GM19395 (cell line): ENCODE data around the gene EFCAB11.
A peak's percentile ranks its signal among the peaks of the same experiment; 100 is the strongest.
"Not testable (repeated sequence)": the region's sequence is repeated elsewhere in the genome, so short reads cannot be mapped to it uniquely, and the experiment has no call there.

Experiments used
- ATAC-seq: cut with Tn5 transposase; IDR thresholded peaks from one replicate; pipeline ENCODE4 v1.9.1; 2021; ENCODE audit warnings: mild to moderate bottlenecking, moderate library complexity; ENCODE audit not compliant: unreplicated experiment

The EFCAB11 gene

DNA sequence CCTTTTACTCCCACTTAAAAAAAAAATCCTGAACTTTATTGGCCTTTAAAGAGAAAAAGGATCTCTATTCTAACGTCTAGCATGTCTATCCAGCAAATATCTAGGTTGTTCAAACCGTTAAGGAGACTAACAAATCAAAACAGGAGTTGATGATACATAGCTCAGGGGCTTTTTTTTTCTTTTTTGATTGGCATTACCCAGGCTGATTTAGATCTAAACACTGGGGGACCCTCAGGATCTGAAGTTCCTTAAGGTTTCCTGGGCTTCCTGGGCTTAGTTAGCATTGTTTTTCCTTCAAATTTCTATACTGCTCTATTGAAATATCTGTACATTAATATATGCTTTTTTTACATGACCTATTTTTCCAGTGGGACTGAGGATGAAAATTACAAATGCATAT, 42.3 kb downstream of the EFCAB11 start:
- ATAC-seq, result no peak

DNA sequence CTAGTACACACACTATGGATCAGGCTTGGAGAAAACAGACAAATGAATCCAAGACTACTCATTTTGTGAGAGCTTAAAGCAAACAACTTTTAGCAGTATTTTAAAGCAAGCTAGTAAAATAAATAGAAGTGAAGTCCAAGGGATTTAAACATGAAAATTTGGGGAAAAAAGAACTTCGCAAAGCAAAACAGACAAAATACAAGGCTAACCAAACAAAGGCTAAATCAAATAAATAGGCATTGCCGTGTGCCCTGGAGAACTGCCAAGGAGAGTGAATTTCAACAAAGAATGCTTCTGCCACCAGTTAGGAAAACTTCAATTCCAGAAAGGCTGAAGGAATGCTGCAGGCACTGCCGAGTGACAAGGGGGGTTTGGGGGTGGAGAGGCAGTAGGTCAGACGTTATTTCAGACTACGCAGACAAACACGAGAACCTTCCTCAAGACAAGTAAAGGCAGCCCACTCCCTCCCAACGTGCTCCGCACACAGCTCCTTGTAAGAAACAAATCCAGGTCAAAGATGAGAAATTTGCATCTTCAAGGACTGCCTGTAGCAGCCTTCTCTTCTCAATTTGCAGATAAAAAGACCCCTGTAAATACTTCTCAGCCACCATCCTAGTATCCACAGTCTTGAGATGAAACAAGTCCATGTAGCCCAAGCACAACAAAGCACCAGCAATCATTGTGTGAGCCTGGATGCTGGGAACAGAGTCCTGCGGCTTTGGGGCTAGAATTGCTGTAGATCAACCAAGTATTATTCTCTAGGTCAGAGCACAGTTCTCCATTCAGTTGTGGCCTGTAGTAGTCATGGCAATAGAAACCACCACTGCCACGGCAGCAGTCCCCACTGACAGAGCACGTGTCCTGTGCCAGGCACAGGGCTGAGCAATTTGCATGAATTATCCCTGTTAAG, 43.3 kb downstream of the EFCAB11 start:
- ATAC-seq, result no peak

DNA sequence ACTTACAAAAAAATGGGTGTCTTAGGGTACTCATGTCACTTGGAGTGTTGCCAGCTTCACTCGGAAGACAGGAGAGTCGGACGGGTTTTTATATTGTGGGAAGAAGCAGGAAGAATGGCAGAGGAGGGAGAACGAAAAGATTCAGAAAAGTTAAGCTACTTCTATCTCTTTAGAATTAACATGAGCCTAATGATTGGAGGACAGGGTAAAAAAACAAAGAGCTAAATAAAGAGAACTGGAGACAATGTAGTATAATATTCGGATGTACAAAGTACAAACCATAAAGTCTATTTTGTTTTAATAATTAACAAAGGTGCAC, 43.9 kb downstream of the EFCAB11 start:
- ATAC-seq, result no peak

GRCh38 chr14:89909586-89909985, 44.9 kb downstream of the EFCAB11 start:
- ATAC-seq, result no peak

DNA sequence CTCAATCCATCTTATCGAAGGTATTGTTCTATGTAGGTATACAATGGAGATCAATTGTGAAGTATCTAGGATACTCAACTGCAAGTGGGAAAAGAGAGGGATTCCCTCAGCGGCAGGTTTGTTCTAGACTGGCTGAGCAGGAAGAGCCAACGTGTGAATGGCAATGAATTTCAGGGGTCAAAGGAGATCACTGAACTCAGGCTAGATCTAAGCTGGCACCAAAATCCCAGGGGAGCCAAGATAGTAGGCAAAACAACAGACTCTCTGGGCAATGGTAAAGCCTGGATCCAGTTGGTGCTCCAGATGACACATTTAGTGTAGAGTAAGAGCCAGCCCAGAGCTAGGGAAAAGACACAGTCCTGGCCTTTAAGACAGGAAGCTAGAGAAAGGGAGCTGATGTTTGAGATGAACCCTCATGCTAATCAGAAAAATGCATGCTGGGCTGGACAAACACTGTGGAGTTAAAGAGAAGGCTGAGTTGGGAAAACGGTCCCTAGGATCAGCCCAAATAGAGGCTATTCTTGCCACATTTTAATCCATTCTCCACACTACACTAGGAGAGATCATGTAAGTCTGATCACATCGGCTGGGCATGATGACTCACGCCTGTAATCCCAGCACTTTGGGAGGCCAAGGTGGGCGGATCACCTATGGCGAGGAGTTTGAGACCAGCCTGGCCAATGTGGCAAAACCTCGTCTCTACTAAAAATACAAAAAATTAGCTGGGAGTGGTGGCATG, 45.6 kb downstream of the EFCAB11 start:
- ATAC-seq, result no peak

- no peak for ATAC-seq
Observed at GRCh38 chr14:89907655-89908054, 46.9 kb downstream of the EFCAB11 start.

- ATAC-seq, result no peak
Observed at GRCh38 chr14:89906000-89906399, 48.5 kb downstream of the EFCAB11 start.

DNA sequence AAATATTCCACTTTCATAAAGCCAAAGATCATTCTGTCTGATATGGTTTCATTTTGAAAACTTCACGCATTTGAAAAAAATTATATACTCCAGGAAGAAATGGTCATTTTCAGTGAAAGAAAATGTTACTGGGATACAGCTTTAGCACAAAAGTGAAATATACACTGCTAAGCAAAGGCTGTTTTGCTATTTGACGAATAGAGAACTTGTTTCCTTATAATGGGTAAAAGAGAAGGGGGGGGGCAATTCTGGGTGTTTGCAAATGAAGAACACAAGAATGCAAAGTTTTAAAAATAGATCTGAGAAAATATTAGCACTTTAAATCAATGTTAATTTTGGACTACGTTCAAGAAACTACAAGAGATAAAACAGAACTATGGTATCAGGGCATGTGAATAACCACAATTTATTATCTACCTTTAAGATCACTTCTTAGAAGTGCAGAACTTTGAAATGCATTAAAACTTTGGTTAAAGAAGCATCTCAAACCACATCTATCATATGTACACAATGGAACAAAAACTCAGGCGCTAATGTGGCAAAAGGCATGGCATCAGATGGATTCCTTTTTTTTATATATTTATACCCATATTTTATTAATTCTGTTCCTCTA, 51.1 kb downstream of the EFCAB11 start:
- ATAC-seq, result no peak

DNA sequence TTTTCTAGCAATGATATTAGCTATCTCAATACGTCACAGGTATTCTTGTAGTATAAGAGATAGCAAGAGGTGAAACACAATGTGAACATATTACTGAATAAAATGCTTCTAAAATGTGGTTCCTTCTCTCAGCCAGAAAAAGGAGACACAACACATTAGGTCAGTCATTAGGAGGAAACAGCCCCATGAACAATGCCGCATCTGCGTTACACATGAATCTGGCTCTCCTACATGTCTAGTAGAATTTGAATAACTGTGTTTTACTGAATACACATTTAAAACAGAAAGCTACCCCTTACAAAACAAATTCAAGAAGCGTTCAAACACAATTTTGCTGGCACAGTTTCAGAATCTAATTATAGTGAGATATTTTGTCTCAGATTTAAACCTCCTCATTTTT, 51.6 kb downstream of the EFCAB11 start:
- no peak for ATAC-seq

DNA sequence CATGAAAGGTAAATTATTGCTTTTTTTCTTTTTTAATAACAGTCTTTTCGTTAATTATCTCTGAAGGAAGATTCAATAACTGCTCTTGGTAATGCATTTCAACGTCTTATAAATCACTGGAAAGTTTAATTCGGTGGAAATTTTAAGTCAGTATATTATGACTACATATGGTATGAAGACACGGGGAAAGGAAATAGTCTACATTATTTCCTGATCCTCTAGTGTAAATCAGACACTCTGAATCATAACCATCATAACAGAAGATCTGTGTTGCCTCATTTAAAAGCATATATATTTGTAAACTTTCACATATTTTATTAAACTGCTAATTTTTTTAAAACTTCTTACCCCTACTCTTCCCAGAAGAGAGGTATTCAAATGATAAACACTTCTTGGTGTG, 53.7 kb downstream of the EFCAB11 start:
- no peak for ATAC-seq

GRCh38 chr14:89899917-89900663, 54.4 kb downstream of the EFCAB11 start:
- ATAC-seq, result no peak

DNA sequence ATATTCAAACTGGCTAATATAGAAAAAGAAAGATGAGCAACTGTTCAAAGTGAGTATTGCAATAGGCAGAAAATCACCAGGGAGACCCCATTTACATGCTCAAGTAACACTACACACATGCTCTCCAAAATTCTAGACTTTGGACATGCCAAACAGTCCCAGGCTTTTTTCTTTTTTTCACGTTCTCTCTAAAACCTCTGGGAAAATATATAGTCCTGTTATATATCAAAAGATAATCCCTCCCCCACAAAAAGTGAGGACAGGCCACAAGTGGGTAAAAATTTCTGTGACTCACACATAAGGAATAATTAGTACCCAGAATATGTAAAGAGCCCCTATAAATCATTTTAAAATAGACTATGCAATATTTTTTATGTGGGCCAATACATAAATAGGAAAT, 55.2 kb downstream of the EFCAB11 start:
- ATAC-seq, result no peak

DNA sequence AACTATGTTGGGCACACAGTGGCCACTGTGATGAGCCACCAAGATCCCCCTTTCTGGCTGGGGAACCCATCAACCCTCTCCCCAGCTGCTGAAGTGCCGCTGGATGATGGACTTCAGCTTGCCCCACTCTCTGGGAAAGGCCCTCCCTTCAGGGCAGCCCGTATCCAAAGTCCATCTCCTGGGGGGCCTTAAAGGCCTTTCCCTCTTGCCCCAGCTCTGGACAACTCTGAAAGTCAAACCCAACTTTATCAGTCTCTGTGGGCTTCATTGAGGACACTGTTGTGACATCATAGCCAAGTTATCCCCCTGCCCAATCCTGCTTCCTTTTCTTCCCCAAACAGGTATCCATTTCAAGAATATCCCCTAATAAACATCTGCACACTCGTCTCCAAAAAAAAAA, 61.1 kb downstream of the EFCAB11 start:
- not testable (repeated sequence) for ATAC-seq

DNA sequence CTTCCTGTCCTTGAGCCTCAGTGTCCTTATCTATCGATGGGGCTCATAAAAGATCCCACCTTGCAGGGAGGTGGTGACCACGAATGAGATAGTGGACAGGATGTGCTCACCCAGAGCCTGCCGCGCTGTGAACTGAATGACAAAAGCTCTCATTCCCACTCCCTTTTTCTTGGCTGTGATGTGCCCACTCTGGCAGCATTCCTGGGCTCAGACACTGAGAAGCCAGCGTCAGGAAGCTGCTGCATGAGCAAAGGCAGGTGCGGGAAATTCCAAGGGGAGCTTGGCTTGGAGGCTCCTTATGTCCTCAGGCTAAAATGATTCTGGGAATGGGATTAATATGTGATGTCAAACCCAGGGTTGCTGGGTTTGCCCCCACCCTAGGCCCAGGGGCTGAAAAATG, 61.6 kb downstream of the EFCAB11 start:
- ATAC-seq, result no peak

- ATAC-seq, result not testable (repeated sequence)
Observed at GRCh38 chr14:89891721-89892120, 62.8 kb downstream of the EFCAB11 start.

DNA sequence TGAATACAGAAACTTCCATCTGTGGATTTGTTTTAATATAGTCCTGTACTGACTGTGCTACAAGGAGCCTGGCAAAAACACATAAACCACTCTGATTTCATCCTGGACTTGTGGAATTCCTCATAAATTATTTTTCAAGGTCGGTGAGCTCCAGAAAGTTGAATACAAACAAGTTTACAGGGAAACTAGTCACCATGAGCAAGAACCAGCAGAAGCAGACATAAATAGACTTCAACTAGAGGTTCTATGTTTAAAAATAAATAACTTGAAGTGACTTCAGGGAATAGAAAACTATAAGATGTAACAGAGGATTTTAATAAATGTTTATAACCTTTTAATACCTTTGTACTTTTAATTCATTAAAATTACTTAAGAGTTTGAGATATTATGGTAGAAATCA, 63.5 kb downstream of the EFCAB11 start:
- ATAC-seq, result no peak

- ATAC-seq, result no peak
Observed at GRCh38 chr14:89890589-89890988, 63.9 kb downstream of the EFCAB11 start.

GRCh38 chr14:89889626-89890025, 64.9 kb downstream of the EFCAB11 start:
- no peak for ATAC-seq

- ATAC-seq, result no peak
Observed at GRCh38 chr14:89884761-89885160, 69.8 kb downstream of the EFCAB11 start.

DNA sequence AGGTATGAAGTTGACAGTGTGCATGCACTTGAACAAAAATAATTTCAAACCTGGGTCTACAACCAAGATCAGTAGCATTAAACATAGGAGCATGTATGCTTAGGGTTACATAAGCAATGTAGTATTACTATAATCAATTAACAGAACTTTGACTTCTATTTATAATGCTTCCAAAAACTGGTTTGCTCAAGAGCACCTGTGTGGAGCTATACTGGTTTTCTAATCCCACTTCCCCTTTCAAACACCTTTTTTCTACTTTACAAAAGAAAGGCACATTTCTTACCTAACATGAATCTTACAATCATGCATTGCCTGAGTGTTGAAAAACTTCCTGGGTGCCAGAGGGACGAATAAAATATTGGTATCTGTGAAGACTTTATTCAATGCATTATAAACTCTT, 72.7 kb downstream of the EFCAB11 start:
- peak; percentile 86 for ATAC-seq

- not testable (repeated sequence) for ATAC-seq
Observed at GRCh38 chr14:89874091-89874490, 80.4 kb downstream of the EFCAB11 start.
